ENCODE results near the gene NDST3. TPM values are rescaled to one million over a fixed set of nuclear protein-coding genes. Genes with fewer than 3 reads are reported as not detected.
"Not testable (repeated sequence)": the region's sequence is repeated elsewhere in the genome, so short reads cannot be mapped to it uniquely, and the experiment has no call there.

The NDST3 gene
- total RNA-seq, 2 donors from 2014 or later = not detected

GRCh38 chr4:118280501-118281218 is 246.4 kb downstream of the NDST3 start:
- H3K4me1 Mint-ChIP-seq = peaks cover 21% of the 10 kb centered on the region
- ATAC-seq (replicated peaks) = no peak
- no peaks in the 10 kb centered on the region for H3K27me3 Mint-ChIP-seq
- no peaks in the 10 kb centered on the region for H3K9me3 Mint-ChIP-seq
- H3K27ac Mint-ChIP-seq = peak overlapping the region; percentile 66
- peaks cover 60% of the 10 kb centered on the region for H3K36me3 Mint-ChIP-seq (ENCODE audit: low read depth)
- peak overlapping the region; percentile 86 for H3K4me3 Mint-ChIP-seq

GRCh38 chr4:118281611-118282442 is 247.5 kb downstream of the NDST3 start:
- Mint-ChIP-seq H3K9me3 (no peaks in the 10 kb centered on the region), H3K27ac (peak overlapping the region; percentile 66), H3K27me3 (no peaks in the 10 kb centered on the region), H3K4me3 (peak overlapping the region; percentile 86), H3K4me1 (peaks cover 21% of the 10 kb centered on the region), H3K36me3 (ENCODE audit: low read depth) (peaks cover 69% of the 10 kb centered on the region)
- ATAC-seq (replicated peaks) = no peak

- Mint-ChIP-seq H3K4me3 (peak overlapping the region; percentile 2), H3K36me3 (ENCODE audit: low read depth) (peaks cover 69% of the 10 kb centered on the region), H3K9me3 (no peaks in the 10 kb centered on the region), H3K27me3 (no peaks in the 10 kb centered on the region), H3K4me1 (peaks cover 19% of the 10 kb centered on the region), H3K27ac (peak overlapping the region; percentile 7)
- no peak for ATAC-seq (replicated peaks)
These were observed 248.4 kb downstream of the NDST3 start for GRCh38 chr4:118282692-118283091.

GRCh38 chr4:118284169-118284568 is 249.9 kb downstream of the NDST3 start:
- Mint-ChIP-seq H3K4me3 (no peak overlapping the region), H3K4me1 (peaks cover 17% of the 10 kb centered on the region), H3K9me3 (no peaks in the 10 kb centered on the region), H3K27ac (no peak overlapping the region), H3K36me3 (ENCODE audit: low read depth) (peaks cover 56% of the 10 kb centered on the region), H3K27me3 (no peaks in the 10 kb centered on the region)
- ATAC-seq (replicated peaks) = no peak

GRCh38 chr4:118285931-118286330 is 251.6 kb downstream of the NDST3 start:
- no peak for ATAC-seq (replicated peaks)
- H3K36me3 Mint-ChIP-seq (ENCODE audit: low read depth) = peaks cover 39% of the 10 kb centered on the region
- peaks cover 12% of the 10 kb centered on the region for H3K4me1 Mint-ChIP-seq
- H3K9me3 Mint-ChIP-seq = no peaks in the 10 kb centered on the region
- no peak overlapping the region for H3K27ac Mint-ChIP-seq
- no peak overlapping the region for H3K4me3 Mint-ChIP-seq
- no peaks in the 10 kb centered on the region for H3K27me3 Mint-ChIP-seq

GRCh38 chr4:118286685-118287084 is 252.4 kb downstream of the NDST3 start:
- H3K27ac Mint-ChIP-seq = no peak overlapping the region
- peaks cover 31% of the 10 kb centered on the region for H3K36me3 Mint-ChIP-seq (ENCODE audit: low read depth)
- no peaks in the 10 kb centered on the region for H3K9me3 Mint-ChIP-seq
- no peak for ATAC-seq (replicated peaks)
- H3K4me1 Mint-ChIP-seq = peaks cover 5% of the 10 kb centered on the region
- H3K4me3 Mint-ChIP-seq = no peak overlapping the region
- H3K27me3 Mint-ChIP-seq = no peaks in the 10 kb centered on the region

- Mint-ChIP-seq H3K36me3 (ENCODE audit: low read depth) (peaks cover 19% of the 10 kb centered on the region), H3K9me3 (no peaks in the 10 kb centered on the region), H3K4me3 (no peak overlapping the region), H3K27ac (no peak overlapping the region), H3K4me1 (peaks cover 5% of the 10 kb centered on the region), H3K27me3 (no peaks in the 10 kb centered on the region)
- no peak for ATAC-seq (replicated peaks)
These were observed 253.6 kb downstream of the NDST3 start for GRCh38 chr4:118287711-118288451.

- Mint-ChIP-seq H3K36me3 (ENCODE audit: low read depth) (peaks cover 10% of the 10 kb centered on the region), H3K27ac (no peak overlapping the region), H3K9me3 (no peaks in the 10 kb centered on the region), H3K4me3 (no peak overlapping the region), H3K4me1 (no peaks in the 10 kb centered on the region), H3K27me3 (no peaks in the 10 kb centered on the region)
- ATAC-seq (replicated peaks) = no peak
These were observed 255.5 kb downstream of the NDST3 start for GRCh38 chr4:118289794-118290193.

- Mint-ChIP-seq H3K9me3 (no peaks in the 10 kb centered on the region), H3K27ac (no peak overlapping the region), H3K27me3 (no peaks in the 10 kb centered on the region)
These were observed 256.7 kb downstream of the NDST3 start for GRCh38 chr4:118290951-118291350.

GRCh38 chr4:118296729-118297128 is 262.4 kb downstream of the NDST3 start:
- Mint-ChIP-seq H3K9me3 (no peaks in the 10 kb centered on the region), H3K36me3 (ENCODE audit: low read depth) (no peaks in the 10 kb centered on the region), H3K4me3 (no peak overlapping the region), H3K4me1 (no peaks in the 10 kb centered on the region), H3K27me3 (no peaks in the 10 kb centered on the region), H3K27ac (no peak overlapping the region)
- ATAC-seq (replicated peaks) = no peak

More at GRCh38 chr4:118290951-118291350, 256.7 kb downstream of the NDST3 start:
- no peak overlapping the region for H3K4me3 Mint-ChIP-seq
- no peak for ATAC-seq (replicated peaks)
- H3K4me1 Mint-ChIP-seq = no peaks in the 10 kb centered on the region
- peaks cover 9% of the 10 kb centered on the region for H3K36me3 Mint-ChIP-seq (ENCODE audit: low read depth)

- not testable (repeated sequence) for H3K4me1 Mint-ChIP-seq; H3K27me3 Mint-ChIP-seq; H3K4me3 Mint-ChIP-seq; H3K36me3 Mint-ChIP-seq (ENCODE audit: low read depth); H3K9me3 Mint-ChIP-seq; H3K27ac Mint-ChIP-seq; ATAC-seq (replicated peaks)
These were observed 265.3 kb downstream of the NDST3 start for GRCh38 chr4:118299619-118300018.

GRCh38 chr4:118307643-118308042 is 273.4 kb downstream of the NDST3 start:
- H3K27me3 Mint-ChIP-seq = peaks cover 10% of the 10 kb centered on the region
- H3K4me1 Mint-ChIP-seq = no peaks in the 10 kb centered on the region
- H3K27ac Mint-ChIP-seq = no peak overlapping the region
- ATAC-seq (replicated peaks) = no peak
- H3K4me3 Mint-ChIP-seq = no peak overlapping the region
- H3K9me3 Mint-ChIP-seq = no peaks in the 10 kb centered on the region
- no peaks in the 10 kb centered on the region for H3K36me3 Mint-ChIP-seq (ENCODE audit: low read depth)
